HL-60 (cell line): ENCODE results near the gene MYEOV.

Experiments used
- DNase-seq, 2 experiments: peaks; one replicate each; pipeline ENCODE4 v3.0.0-alpha.2; 2010 to 2020; ENCODE audit warnings: low read depth in 1 of 2, low spot score in 1 of 2
- H3K27ac ChIP-seq: fragments of 250-450 bp; sonication (Bioruptor Pico); replicated peaks from 2 replicates; pipeline ENCODE4 v1.5.1; 2020; ENCODE audit warnings: mild to moderate bottlenecking, moderate library complexity
- H3K27me3 ChIP-seq: fragments of 250-450 bp; sonication (Bioruptor Pico); 2 replicates; pipeline ENCODE4 v1.5.1; 2021; ENCODE audit warnings: mild to moderate bottlenecking, moderate library complexity; ENCODE audit not compliant: insufficient read depth, poor library complexity, severe bottlenecking
- H3K4me3 ChIP-seq: replicated peaks from 2 replicates; pipeline ENCODE4 v1.5.1; 2011; ENCODE audit warnings: mild to moderate bottlenecking, control low read depth, low read length; ENCODE audit not compliant: insufficient read depth
- CTCF ChIP-seq: IDR thresholded peaks from one replicate; pipeline ENCODE4 v1.5.1; 2011; ENCODE audit warnings: low read length, control low read depth, inconsistent platforms; ENCODE audit not compliant: insufficient read depth
- GABPA ChIP-seq: IDR thresholded peaks from 2 replicates; pipeline ENCODE4 v1.6.1; 2012; ENCODE audit warnings: low read depth
- POLR2AphosphoS5 ChIP-seq: IDR thresholded peaks from 2 replicates; pipeline ENCODE4 v1.6.1; 2012; ENCODE audit warnings: low read depth
- REST ChIP-seq: IDR thresholded peaks from 2 replicates; pipeline ENCODE4 v1.6.1; 2012; ENCODE audit warnings: low read depth; ENCODE audit not compliant: insufficient replicate concordance
- SPI1 ChIP-seq: IDR thresholded peaks from 2 replicates; pipeline ENCODE4 v1.6.1; 2012; ENCODE audit warnings: low read depth, mild to moderate bottlenecking, borderline replicate concordance

The MYEOV gene

GRCh38 chr11:69319255-69320106 is 25.5 kb downstream of the MYEOV start:
- no peak overlapping the region for H3K4me3 ChIP-seq
- DNase-seq, result no peak

GRCh38 chr11:69320326-69320725 is 26.4 kb downstream of the MYEOV start:
- no peak for TF ChIP-seq CTCF
- Histone ChIP-seq H3K27me3 (no peaks in the 10 kb centered on the region), H3K4me3 (no peak overlapping the region), H3K27ac (no peak overlapping the region)
- no peak for DNase-seq

More at GRCh38 chr11:69319255-69320106, 25.5 kb downstream of the MYEOV start:
- Histone ChIP-seq H3K27ac (no peak overlapping the region), H3K27me3 (no peaks in the 10 kb centered on the region)
- no peak for TF ChIP-seq REST

GRCh38 chr11:69320756-69321741 is 27.1 kb downstream of the MYEOV start:
- TF ChIP-seq GABPA (no peak), SPI1 (0 out of 2 replicates have a peak, but pooled peaks have one; percentile 1)
- H3K27me3 ChIP-seq, result no peaks in the 10 kb centered on the region
- H3K4me3 ChIP-seq, result no peak overlapping the region
- H3K27ac ChIP-seq, result no peak overlapping the region
- no peak for DNase-seq

GRCh38 chr11:69321877-69322361 is 28.0 kb downstream of the MYEOV start:
- DNase-seq, result no peak
- Histone ChIP-seq H3K27ac (no peak overlapping the region), H3K4me3 (no peak overlapping the region), H3K27me3 (no peaks in the 10 kb centered on the region)
- no peak for TF ChIP-seq POLR2AphosphoS5
- no peak for TF ChIP-seq SPI1
- TF ChIP-seq CTCF, result no peak
- TF ChIP-seq GABPA, result no peak
- TF ChIP-seq REST, result no peak
